GM18873 (cell line): ENCODE data around the gene TAF11.
"Not testable (repeated sequence)": the region's sequence is repeated elsewhere in the genome, so short reads cannot be mapped to it uniquely, and the experiment has no call there.

Source experiments
- ATAC-seq: cut with Tn5 transposase; IDR thresholded peaks from one replicate; pipeline ENCODE4 v1.9.1; 2021; ENCODE audit warnings: mild to moderate bottlenecking, moderate library complexity, moderate number of reproducible peaks; ENCODE audit not compliant: unreplicated experiment, low FRiP score

Gene TAF11

DNA sequence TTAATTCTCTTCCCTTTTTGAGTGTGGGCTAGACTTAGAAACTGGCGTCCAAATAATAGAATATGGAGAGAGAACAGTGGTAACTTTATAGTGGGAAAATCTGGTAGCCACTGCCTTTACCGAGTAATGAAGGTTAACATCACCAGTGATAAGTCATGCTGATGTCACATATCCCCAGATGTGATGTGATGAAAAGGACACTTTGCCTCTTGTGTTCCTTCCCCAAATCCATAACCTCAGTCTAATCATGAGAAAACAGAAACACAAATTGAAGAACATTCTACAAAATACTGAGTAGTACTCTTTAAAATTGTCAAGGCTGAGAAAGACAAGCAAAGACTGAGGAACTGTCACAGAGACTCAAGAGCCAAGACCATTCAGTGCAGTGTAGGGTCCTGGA lies 19.0 kb upstream of the TAF11 start:
- ATAC-seq = no peak

DNA sequence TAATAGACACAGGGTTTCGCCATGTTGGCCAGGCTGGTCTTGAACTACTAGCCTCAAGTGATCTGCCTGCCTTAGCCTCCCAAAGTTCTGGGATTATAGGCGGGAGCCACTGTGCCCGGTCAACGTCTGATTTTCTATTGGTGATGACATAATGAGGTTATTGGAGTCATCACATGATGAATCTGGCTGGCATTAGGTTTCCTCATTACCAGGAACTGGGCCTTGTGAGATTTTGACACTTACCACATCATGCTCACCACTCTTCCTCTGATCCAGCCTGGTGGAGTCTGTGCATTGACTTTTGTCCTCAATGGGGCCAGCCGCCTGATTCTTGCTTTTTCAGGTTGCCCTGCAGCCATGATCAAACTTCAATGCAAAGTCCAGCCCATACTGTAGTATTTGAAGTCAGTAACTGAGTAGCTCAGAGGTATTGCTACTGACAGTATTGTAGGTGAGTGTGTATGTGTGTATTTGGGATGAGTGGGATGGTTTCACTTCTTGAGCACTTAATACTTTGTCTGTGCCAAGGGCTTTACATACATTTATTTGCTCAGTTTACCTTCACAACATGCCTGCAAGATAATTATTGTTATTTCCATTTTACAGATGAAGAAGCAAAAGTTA lies 17.3 kb upstream of the TAF11 start:
- no peak for ATAC-seq

DNA sequence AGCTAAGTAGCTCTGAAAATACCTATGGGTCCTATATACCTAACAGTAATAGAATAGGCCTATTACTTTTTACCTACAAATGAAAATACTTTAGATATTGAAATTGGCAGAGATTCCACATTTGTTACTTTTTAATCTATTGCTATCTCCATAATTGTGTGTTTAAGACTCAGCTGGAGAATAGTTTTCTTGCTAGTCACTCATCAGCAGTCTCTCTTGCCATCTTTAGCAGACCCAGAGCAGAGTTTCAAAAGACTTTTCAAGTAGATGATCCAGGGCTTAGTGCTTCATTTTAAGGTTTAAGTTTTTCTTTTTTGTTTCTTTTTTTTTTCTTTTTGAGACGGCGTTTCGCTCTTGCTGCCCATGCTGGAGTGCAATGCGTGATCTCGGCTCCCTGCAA lies 14.1 kb upstream of the TAF11 start:
- no peak for ATAC-seq

GRCh38 chr6:34900321-34901031 lies 12.6 kb upstream of the TAF11 start:
- ATAC-seq = no peak

DNA sequence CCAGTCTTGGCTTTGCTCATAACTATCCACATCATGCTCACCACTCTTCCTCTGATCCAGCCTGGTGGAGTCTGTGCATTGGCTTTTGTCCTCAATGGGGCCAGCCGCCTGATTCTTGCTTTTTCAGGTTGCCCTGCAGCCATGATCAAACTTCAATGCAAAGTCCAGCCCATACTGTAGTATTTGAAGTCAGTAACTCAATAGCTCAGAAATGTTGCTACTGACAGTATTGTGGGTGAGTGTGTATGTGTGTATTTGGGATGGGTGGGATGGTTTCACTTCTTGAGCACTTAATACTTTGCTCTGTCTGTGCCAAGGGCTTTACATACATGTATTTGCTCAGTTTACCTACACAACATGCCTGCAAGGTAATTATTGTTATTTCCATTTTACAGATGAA lies 11.9 kb upstream of the TAF11 start:
- not testable (repeated sequence) for ATAC-seq

DNA sequence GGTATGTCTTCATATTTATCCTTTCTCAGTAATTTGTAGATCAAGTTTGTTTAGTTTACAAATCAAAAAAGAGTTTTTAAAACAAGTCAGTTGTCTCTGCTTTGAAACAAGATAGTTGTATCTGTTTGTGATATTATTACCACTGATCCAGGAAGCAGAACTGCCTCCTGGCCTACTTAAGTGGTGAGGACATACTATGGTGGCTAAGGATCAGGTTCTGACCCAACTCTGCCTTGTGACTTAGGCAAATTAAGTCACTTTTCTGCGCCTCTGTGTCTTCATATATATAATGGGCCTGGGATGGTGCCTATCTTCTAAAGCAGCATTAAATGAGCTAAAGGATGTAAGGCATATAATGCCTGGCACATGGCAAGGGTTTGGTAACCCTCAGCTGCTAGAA lies 9.9 kb upstream of the TAF11 start:
- ATAC-seq = no peak

DNA sequence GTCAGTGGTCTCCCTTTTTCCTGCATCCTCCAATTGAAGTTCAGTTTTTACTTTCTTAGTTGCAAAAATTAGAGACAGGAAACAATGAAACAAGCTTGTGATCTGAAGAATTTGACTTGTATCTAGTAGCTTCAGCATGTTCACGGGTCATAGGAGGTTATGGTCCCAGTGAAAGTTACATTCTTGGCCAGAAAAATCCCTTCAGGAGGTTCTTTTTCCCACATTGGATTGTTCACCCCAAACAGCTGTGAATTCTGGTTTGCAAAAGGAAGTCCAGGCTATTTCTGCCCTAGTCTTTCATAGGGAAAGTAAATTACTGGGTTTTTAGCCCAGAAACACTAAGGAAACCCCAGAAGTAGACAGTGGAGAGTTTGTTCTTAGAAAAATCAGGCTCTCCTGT lies 9.3 kb upstream of the TAF11 start:
- ATAC-seq = no peak

GRCh38 chr6:34894693-34895092 lies 6.9 kb upstream of the TAF11 start:
- ATAC-seq = no peak

DNA sequence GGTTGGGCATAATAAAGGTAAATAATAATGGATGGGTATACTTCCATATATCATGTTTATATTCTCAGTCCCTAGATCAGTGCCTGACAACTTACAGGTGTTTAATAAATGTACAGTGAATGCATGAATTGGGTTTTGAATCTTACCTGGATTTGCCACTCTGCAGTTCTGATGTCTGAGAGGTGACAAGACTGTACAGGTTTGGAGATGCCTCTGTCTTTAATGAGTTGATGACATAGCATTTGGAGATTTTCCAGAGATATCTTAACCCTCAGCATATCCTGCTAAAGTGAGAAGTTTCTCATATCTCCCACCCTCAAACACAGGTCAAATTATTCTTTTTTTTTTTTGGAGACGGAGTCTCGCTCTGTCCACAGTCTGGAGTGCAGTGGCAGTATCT lies 3.5 kb upstream of the TAF11 start:
- ATAC-seq = no peak

DNA sequence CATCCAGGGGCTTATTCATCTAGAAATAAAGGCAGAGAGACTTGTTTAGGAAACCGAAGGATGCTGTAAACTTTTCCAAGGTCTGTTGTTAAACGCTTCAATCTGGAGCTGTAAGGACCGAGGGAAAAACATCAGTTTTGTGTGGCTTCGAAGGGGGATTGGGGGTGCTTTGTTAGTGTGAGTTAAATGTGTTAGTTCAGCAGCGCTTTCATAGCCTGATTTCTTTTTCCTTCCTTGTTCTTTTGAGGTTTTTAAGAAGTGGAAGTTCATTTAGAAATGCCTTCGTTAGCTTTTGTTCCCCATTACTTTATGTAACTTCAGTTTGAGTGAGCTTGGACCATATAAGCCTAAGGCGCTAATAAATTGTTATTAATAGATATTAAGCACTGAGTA lies 2.7 kb upstream of the TAF11 start:
- no peak for ATAC-seq

- ATAC-seq = no peak
Measured at GRCh38 chr6:34888874-34889555, 1.2 kb upstream of the TAF11 start, which contains the start of gene ANKS1A. TSS of gene ANKS1A (plus strand) at chr6:34889255. CDS start at chr6:34889403, 148 bp downstream.

GRCh38 chr6:34888514-34888856 lies 643 bp upstream of the TAF11 start:
- no peak for ATAC-seq

- not testable (repeated sequence) for ATAC-seq
Measured at GRCh38 chr6:34885837-34886236, 2.0 kb downstream of the TAF11 start.

DNA sequence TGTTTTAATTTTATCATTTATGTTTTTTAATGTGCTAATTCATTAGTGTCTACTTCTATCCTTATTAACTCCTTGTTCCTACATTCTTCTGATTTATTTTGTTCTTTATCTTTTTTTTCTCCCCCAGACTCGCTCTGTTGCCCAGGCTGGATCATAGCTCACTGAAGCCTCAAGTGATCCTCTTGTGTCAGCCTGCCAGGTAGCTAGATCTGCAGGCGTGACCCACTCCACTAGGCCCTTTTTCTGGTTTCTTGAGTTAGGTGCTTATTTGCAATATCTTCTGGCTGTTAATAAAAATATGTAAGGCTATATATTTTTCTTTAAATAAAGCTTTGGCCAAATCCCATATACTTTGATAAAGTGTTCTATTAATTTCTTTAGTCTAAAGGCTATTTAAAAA lies 2.8 kb downstream of the TAF11 start:
- ATAC-seq = no peak

DNA sequence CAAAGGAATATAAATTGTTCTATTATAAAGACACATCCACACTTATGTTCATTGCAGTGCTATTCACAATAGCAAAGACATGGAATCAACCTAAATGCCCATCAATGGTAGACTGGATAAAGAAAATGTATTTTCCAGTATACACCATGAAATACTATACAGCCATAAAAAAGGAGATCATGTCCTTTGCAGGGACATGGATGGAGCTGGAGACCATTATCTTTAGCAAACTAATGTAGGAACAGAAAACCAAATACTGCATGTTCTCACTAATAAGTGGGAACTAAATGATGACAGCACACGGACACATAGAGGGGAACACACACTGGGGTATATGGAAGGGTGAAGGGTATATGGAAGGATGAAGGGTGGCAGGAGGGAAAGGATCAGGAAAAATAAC lies 3.8 kb downstream of the TAF11 start:
- ATAC-seq = not testable (repeated sequence)

DNA sequence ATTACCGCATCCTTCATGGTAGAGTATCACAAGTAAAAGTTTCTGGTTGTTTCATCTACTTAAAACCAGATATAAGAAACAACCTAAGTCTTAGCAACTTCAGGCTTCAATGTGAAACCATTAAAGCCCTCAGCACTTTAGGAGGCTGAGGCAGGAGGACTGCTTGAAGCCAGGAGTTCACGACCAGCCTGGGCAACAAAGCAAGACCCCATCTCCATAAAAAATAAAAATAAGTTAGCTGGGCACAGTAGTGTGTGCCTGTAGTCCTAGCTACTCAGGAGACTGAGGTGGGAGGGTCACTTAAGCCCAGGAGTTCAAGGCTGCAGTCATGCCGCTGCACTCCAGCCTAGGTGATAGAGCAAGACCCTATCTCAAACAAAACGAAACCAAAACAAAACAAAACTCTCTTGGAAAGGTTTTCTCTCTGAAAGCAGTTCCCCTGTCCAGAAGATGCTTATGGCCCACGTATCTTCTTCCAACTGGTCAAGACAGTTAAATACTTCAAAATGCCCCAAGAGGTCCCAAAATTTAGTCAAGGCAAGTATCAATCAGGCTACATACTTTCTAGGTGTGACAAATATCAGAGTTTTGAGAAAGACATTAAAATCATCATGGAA lies 9.9 kb downstream of the TAF11 start:
- no peak for ATAC-seq

DNA sequence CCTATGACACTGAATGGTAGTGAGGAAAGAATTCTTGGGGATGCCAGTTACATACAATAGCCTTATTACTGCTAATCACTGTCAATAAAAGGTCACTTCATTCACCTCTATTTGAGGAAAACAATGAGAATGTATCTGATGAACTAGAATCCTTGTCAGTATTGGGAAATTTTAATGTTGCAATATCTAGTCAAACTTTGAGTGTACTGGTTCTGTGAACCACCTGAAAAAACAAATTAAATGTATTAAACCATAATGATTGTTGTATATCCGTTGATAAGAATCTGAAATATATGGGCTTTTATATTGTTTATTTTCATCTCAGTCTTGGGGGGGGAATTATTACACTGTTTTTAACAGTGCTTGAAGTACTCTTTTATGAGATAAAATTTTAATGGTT lies 10.6 kb downstream of the TAF11 start:
- no peak for ATAC-seq

GRCh38 chr6:34876472-34876871 lies 11.4 kb downstream of the TAF11 start:
- ATAC-seq = no peak

DNA sequence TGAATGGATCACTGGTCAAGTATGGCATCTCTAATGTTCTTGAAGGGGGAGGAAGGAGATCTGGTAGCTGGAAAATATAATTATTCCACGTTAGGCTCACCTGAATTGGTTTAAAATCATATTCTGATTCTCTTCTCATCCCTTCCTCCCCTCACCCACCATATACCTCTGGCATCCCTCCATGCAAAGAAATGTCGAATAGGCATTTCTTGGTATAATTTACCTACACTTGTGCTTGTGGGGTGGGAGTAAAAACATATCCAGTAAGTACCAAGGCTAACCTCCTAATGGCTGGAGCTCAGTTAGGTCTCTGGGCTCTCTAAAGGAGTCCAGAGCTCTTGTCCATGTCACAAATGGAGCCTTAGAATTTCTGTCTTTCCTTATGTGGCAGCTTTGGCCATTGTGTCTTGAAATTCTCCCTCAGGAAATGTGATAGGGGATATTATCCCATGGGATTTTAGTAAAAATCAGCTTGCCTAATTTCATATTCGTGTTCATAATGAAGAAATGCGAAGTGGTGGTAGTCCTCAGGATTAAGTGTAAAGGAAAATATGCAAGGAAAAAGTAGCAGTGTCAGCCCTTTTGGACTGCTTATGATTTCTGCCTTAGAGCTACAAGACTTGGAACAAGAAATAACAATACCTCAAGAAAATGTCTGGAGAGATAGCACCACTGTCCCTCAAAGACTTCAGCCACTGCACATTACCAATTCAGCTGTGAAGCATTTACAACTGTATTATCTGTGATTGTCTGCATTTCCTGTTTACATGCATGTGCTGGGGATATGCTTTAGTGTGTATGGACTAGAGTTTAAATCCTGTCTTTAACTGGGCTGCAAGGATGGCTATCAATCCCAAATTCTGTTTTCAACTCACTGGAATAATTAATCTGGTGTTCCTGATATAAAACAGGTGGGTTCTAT lies 12.3 kb downstream of the TAF11 start:
- no peak for ATAC-seq

DNA sequence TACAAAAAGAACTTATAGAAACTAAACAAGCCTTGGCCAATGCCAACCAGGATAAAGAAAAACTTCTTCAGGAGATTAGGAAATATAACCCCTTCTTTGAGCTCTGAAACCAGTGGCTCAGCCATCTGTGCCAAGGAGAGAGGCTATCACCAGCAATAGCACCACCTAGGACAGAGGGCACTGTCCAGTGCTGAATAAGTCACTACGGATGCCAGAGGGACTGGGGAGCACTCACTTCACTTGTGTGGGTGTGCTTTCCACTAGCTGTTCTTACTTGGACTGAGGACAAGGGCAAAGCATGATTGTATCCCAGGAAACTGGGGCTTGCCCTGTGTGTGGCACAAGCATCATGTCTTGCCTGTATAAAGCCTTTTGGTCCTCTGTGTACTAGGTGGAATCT lies 15.5 kb downstream of the TAF11 start:
- ATAC-seq = no peak
